Measurements from ENCODE around the gene NAA25.

NAA25 gene

DNA sequence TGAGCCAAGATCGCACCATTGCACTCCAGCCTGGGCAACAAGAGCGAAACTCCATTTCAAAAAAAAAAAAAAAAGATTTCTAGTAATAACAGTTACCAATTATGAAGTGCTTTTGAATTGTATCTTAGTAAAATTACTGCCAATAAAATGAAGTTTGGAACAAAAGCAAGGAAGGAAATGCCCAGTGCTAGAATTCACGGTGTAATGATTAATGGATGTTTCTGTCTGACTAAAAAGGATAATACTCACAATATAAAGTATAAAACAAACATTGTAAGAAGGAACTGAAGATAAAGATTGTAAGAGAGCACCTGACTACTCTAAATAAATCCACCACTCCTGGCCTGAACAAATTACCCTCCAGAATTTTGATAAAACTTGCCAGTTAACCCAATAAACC, 99.7 kb downstream of the NAA25 start:
- no peaks in the 10 kb centered on the region for H3K9me2 ChIP-seq (replicated peaks; ENCODE audit: insufficient read depth, low read length)
- peaks cover 32% of the 10 kb centered on the region for H3K79me2 ChIP-seq (ENCODE audit: insufficient read depth, low read length)
- no peak overlapping the region for H3K27ac ChIP-seq (ENCODE audit: low read depth, low read length)
- H3K4me3 ChIP-seq (ENCODE audit: insufficient read depth, low read length, poor library complexity, severe bottlenecking), result no peak overlapping the region
- no peaks in the 10 kb centered on the region for H3K27me3 ChIP-seq (ENCODE audit: low read length)
- 0 out of 2 replicates have a peak, but pooled peaks cover 4% of the 10 kb centered on the region for H3K36me3 ChIP-seq (ENCODE audit: low read length)
- H3K9ac ChIP-seq (ENCODE audit: low read length), result no peak overlapping the region
- H3K4me2 ChIP-seq (ENCODE audit: low read depth, low read length, poor library complexity, severe bottlenecking), result no peak overlapping the region
- no peak overlapping the region for H2AFZ ChIP-seq (ENCODE audit: low read depth, low read length, severe bottlenecking)
- no peaks in the 10 kb centered on the region for H3K9me3 ChIP-seq (ENCODE audit: insufficient read depth, low read length)
- H4K20me1 ChIP-seq (ENCODE audit: low read depth, low read length), result no peaks in the 10 kb centered on the region
- TF ChIP-seq EZH2phosphoT487 (conservative IDR thresholded peaks at IDR 0.05; ENCODE audit: low read length), result no peak
- TF ChIP-seq, protein P1, sequence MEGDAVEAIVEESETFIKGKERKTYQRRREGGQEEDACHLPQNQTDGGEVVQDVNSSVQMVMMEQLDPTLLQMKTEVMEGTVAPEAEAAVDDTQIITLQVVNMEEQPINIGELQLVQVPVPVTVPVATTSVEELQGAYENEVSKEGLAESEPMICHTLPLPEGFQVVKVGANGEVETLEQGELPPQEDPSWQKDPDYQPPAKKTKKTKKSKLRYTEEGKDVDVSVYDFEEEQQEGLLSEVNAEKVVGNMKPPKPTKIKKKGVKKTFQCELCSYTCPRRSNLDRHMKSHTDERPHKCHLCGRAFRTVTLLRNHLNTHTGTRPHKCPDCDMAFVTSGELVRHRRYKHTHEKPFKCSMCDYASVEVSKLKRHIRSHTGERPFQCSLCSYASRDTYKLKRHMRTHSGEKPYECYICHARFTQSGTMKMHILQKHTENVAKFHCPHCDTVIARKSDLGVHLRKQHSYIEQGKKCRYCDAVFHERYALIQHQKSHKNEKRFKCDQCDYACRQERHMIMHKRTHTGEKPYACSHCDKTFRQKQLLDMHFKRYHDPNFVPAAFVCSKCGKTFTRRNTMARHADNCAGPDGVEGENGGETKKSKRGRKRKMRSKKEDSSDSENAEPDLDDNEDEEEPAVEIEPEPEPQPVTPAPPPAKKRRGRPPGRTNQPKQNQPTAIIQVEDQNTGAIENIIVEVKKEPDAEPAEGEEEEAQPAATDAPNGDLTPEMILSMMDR (IDR thresholded peaks at IDR 0.05; ENCODE audit: insufficient read depth, low read length, poor library complexity, severe bottlenecking), result no peak
- peaks cover 14% of the 10 kb centered on the region for H3F3A ChIP-seq (ENCODE audit: insufficient read depth)

DNA sequence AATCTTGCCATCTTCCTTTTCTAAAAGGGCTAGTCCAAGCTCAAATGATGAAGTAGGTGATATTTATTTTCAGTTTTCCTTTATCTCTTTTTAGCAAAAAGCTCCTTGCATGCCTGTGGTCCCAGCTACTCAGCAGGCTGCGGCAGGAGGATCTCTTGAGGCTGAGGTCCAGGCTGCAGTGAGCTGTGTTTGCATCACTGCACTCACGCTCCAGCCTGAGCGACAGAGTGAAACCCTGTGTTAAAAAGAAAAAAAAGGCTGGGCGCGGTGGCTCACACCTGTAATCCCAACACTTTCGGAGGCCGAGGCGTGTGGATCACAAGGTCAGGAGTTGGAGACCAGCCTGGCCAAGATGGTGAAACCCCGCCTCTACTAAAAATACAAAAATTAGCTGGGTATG, 100.6 kb downstream of the NAA25 start:
- no peak overlapping the region for H2AFZ ChIP-seq (ENCODE audit: low read depth, low read length, severe bottlenecking)
- no peak overlapping the region for H3K4me3 ChIP-seq (ENCODE audit: insufficient read depth, low read length, poor library complexity, severe bottlenecking)
- H3K27ac ChIP-seq (ENCODE audit: low read depth, low read length), result no peak overlapping the region
- TF ChIP-seq EZH2phosphoT487 (conservative IDR thresholded peaks at IDR 0.05; ENCODE audit: low read length), result no peak
- TF ChIP-seq, protein P1 (IDR thresholded peaks at IDR 0.05; ENCODE audit: insufficient read depth, low read length, poor library complexity, severe bottlenecking), result no peak
- H3K36me3 ChIP-seq (ENCODE audit: low read length), result peaks cover 4% of the 10 kb centered on the region; the same call in 1 of the 2 replicates
- no peaks in the 10 kb centered on the region for H3K27me3 ChIP-seq (ENCODE audit: low read length)
- H3K9me2 ChIP-seq (replicated peaks; ENCODE audit: insufficient read depth, low read length), result no peaks in the 10 kb centered on the region
- H3K9me3 ChIP-seq (ENCODE audit: insufficient read depth, low read length), result no peaks in the 10 kb centered on the region
- H3K9ac ChIP-seq (ENCODE audit: low read length), result no peak overlapping the region
- H3F3A ChIP-seq (ENCODE audit: insufficient read depth), result peaks cover 11% of the 10 kb centered on the region
- H3K79me2 ChIP-seq (ENCODE audit: insufficient read depth, low read length), result peaks cover 25% of the 10 kb centered on the region
- H3K4me2 ChIP-seq (ENCODE audit: low read depth, low read length, poor library complexity, severe bottlenecking), result no peak overlapping the region
- H4K20me1 ChIP-seq (ENCODE audit: low read depth, low read length), result no peaks in the 10 kb centered on the region

DNA sequence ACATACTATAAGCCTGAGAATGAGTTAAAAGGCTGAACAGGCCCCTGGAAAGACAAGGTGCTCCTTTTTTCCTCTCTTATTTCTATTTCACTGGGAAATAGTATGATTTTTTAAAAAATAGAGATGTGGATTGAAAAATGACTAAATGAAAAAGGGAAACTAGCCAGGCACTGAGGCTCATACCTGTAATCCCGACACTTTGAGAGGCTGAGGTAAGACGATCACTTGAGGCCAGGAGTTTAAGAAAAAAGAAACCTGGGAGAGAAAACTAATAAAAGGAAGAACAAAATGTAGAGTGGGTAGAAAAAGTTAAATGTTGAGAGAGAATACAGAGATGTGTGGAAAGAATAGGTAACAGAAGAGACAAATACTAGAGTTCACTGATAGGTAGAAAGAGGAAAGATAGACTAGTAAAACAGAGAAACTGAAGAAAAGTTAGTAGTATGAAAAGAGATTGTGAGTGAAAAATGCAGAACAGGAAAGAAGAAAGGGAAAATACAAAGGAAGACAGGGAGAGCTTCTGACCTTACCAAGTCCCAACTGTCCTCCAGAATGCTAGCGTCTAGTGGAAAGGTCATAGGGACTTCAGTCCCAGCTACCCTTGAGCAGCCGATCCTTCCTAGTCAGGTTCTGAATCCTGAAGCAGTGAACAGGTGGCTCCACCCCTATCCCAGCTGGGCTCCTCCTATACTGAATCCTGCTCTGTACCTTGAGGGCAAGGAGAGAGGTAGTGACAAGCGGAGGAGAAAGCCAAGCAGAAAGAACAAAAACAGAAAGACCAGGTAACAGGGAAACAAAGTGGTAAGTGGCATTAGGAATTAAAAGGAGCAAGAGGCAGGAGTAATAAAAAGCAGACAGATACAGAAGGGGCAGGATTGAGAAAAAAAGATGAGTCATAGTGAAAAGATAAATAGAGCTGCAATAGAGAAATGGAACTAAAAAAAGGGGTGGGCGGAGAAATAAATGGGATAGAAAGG, 102.9 kb downstream of the NAA25 start:
- peaks cover 11% of the 10 kb centered on the region for H3F3A ChIP-seq (ENCODE audit: insufficient read depth)
- H3K9me3 ChIP-seq (ENCODE audit: insufficient read depth, low read length), result no peaks in the 10 kb centered on the region
- no peaks in the 10 kb centered on the region for H3K9me2 ChIP-seq (replicated peaks; ENCODE audit: insufficient read depth, low read length)
- no peaks in the 10 kb centered on the region for H4K20me1 ChIP-seq (ENCODE audit: low read depth, low read length)
- no peaks in the 10 kb centered on the region for H3K27me3 ChIP-seq (ENCODE audit: low read length)
- no peak overlapping the region for H3K4me2 ChIP-seq (ENCODE audit: low read depth, low read length, poor library complexity, severe bottlenecking)
- no peak overlapping the region for H3K27ac ChIP-seq (ENCODE audit: low read depth, low read length)
- H3K36me3 ChIP-seq (ENCODE audit: low read length), result peaks cover 7% of the 10 kb centered on the region; the same call in 1 of the 2 replicates
- H3K4me3 ChIP-seq (ENCODE audit: insufficient read depth, low read length, poor library complexity, severe bottlenecking), result no peak overlapping the region
- peaks cover 4% of the 10 kb centered on the region for H3K79me2 ChIP-seq (ENCODE audit: insufficient read depth, low read length)
- no peak overlapping the region for H2AFZ ChIP-seq (ENCODE audit: low read depth, low read length, severe bottlenecking)
- TF ChIP-seq EZH2phosphoT487 (conservative IDR thresholded peaks at IDR 0.05; ENCODE audit: low read length), result no peak
- TF ChIP-seq, protein P1 (IDR thresholded peaks at IDR 0.05; ENCODE audit: insufficient read depth, low read length, poor library complexity, severe bottlenecking), result no peak
- H3K9ac ChIP-seq (ENCODE audit: low read length), result no peak overlapping the region
